Neural progenitor cell (in vitro differentiated cells): Measurements from ENCODE around the gene MAPK8.

Experiments
- EZH2phosphoT487 ChIP-seq: fragments of 200-600 bp; sonication (generic); IDR thresholded peaks from 2 replicates; pipeline ENCODE4 v1.6.1; 2017; ENCODE audit warnings: antibody characterized with exemption
- TF ChIP-seq, protein P1 (sequence below): fragments of 200-600 bp; sonication (generic); IDR thresholded peaks from 2 replicates; pipeline ENCODE4 v1.5.1; 2017; ENCODE audit warnings: antibody characterized with exemption, mild to moderate bottlenecking

DNA sequence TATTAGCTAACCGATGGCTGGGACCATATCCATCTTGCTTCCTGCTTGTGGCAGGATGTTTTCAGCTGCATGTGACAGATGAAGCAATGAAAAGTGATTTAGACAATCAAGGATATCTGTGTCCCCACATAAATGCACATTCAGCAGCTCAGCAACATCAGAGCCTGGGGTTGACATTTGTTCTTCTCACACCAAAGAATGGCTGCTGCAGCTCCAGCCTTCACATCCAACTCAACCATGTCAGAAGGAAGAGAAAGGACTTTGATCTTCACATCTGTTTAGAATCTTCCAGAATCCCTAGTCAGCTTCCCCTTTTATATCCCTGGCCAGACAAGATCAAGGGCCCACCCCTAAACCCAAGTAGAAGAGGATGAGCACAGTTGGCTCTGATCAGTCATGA, 20.1 kb upstream of the MAPK8 start:
- TF ChIP-seq, protein P1, sequence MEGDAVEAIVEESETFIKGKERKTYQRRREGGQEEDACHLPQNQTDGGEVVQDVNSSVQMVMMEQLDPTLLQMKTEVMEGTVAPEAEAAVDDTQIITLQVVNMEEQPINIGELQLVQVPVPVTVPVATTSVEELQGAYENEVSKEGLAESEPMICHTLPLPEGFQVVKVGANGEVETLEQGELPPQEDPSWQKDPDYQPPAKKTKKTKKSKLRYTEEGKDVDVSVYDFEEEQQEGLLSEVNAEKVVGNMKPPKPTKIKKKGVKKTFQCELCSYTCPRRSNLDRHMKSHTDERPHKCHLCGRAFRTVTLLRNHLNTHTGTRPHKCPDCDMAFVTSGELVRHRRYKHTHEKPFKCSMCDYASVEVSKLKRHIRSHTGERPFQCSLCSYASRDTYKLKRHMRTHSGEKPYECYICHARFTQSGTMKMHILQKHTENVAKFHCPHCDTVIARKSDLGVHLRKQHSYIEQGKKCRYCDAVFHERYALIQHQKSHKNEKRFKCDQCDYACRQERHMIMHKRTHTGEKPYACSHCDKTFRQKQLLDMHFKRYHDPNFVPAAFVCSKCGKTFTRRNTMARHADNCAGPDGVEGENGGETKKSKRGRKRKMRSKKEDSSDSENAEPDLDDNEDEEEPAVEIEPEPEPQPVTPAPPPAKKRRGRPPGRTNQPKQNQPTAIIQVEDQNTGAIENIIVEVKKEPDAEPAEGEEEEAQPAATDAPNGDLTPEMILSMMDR, result no peak
- no peak for TF ChIP-seq EZH2phosphoT487
